ENCODE results near the gene WFDC2.

WFDC2 gene

DNA sequence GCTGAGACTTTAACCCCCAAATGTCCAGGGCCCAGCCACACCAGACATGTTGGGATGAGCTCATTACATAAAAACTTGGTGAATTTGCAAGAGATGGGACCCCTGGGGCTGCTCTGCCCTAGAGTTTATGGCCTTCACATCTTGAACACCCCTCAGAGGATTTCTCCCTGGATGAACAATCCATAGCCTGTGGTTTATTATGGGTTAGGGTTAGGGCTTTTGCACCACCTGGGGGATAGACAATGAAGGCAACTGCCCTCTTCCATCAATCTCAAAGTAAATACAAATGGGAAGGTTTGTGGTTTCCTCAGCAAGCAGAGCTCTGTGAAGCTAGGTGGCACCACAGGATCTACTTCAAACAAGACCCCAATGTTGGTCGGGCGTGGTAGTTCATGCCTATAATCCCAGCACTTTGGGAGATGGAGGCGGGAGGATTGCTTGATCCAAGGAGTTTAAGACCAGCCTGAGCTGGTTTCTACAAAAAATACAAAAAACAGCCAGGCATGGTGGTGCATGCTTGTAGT lies 28.5 kb downstream of the WFDC2 start:
- no peak for DNase-seq (ENCODE audit: low read depth in 2 of 2)

DNA sequence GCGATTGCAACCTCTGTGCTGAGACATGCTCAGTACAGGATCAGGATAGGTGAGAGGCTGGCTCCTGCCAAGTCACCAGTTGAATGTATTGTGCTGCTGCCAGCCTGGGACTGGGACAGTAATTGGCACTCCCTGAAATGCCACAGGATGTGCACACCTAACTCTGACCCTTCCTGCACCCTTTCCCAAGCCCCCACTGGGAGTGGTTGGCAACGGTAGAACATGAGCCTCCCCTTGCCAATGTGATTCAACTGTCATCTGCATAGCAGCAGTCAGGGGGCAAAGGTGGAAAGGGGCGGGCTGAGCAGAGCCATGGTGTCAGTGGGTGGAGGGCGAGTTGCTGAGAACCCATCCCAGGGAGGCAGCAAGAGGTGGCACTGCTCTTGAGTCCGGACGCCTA lies 30.5 kb downstream of the WFDC2 start:
- no peak for DNase-seq (ENCODE audit: low read depth in 2 of 2)

DNA sequence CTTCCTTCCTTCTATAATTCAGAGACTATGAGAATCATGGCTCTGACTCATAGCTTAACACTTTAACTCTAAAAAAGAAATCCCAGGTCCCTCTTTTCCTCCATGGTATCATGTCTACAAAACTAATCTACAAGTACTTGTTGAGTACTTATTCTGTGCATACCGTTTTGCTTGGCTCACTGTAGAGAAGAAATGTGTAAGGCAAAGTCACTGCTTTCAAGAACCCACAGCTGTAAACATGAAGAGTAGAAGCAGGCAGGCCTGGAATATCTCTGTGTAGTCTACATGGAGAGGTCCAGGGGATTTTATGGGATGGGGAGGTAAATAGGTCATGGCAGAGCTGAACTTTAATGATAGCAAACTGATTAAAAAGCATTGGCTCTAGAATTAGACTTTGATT lies 32.0 kb downstream of the WFDC2 start:
- DNase-seq (ENCODE audit: low read depth in 2 of 2) = no peak

DNA sequence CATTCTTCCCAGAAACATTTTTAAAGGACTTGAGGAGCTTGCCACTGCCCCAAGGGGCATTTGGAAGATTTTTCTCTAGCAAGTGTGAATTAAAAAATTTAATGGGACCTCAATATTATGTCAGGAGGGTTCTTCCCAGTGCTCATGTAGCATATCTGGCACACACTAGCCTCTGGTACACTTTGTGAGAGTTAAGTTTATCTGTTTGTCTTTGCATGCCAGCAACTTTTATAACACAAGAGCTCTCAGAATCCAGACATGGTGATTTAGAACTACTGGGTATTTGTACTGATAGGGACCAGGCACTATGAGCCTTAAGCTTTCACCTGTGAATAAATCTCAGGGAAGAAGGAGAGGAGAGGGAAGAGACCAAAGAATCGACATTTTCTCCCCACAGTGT lies 33.0 kb downstream of the WFDC2 start:
- no peak for DNase-seq (ENCODE audit: low read depth in 2 of 2)

DNA sequence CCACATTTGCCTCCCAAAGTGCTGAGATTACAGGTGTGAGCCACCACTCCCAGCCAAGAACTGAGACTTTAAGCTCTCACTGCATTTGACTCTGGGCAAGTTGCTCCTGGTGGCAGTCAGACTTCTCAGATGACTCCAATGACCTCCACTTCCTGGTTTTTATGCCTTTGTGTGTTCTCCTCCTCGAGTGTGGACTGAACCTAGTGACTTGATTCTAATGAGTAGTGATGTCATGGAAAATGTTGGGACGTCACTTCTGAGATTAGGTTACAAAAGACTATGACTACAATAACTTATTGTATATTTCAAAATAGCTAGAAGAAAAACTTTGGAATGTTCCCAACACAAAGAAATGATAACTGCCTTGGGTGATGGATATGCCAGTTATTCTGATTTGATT lies 33.9 kb downstream of the WFDC2 start:
- no peak for DNase-seq (ENCODE audit: low read depth in 2 of 2)

DNA sequence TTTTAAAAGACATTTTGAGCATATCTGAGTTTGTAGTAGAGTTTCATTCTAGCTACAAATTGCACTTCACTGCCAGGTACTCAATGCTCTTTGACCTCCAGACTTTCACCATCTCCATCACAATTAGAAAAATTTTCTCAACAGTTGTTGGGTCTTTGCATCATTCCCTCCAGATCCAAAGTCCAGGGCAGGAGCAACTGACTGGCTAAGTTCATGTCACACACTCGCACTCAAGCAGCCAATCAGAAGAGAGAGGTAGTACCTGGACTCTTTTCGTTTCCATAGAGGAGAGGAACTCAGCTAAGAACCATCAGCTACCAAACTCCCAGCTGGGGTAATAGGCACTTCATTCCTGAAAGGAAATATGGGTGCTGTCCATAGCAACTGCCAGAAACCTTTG lies 36.8 kb downstream of the WFDC2 start:
- no peak for DNase-seq (ENCODE audit: low read depth in 2 of 2)

DNA sequence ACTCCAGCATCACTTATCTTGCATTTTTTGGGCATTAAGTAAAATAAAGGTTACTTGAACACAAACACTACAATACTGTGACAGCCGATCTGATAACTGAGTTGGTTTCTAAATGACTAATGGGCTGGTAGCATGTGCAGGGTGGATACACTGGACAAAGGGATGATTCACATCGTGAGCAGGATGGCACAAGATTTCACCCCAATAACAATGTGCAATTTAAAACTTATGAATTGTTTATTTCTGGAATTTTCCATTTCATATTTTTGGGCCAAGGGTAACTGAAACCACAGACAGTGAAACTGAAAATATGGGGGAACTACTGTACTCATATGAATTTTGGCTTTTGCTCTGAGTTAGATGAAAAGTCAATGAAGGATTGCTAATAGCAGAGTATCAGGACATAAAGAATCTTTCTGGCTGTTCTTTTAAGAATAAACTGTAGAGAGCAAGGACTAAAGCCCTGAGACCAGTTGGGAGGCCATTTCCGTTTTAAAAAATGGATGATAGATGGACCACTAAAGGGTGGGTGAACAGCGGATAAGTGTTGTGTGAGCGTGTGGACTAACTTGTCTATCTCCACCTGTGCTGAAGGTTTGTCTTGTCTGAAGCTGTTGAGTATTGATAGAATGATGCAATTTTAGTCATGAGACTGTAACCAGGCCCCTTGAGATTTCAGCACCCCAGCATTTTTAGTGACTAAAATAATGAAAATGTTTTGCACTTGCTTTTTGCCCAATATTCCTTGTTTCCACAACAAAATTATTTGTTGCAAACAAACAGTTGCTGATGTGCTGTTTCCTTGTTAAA lies 37.7 kb downstream of the WFDC2 start:
- no peak for DNase-seq (ENCODE audit: low read depth in 2 of 2)

DNA sequence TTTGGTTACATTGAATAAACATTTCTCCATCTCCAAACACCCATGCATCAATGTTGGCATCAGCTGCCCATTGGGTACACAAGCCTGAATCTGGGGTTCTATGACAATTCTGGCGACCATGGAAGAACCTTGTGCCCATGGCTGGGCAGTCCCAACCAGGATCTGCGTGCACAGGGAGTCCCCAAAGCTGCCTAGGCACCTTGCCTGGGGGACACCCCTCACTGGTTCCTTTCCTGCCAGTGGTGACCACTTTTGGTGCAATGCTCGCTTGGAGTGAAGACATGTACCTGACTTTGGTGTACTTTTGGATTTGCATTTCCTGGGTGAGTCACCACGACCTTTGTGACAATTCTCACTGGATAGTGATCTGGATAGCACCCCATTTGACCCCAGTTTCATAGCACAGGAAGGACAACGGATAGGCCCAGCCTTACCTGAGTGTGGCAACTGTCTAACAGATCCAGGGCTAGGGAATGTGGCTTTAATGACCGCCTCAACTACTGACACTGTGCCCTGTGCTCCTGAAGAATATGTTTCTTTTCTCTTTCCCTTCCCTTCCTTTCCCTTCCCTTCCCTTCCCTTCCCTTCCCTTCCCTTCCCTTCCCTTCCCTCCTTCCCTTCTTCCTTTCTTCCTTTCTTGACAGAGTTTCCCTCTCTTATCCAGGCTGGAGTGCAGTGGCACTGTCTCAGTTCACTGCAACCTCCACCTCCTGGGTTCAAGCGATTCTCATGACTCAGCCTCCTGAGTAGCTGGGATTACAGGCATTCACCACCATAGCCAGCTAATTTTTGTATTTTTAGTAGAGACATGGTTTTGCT lies 38.7 kb downstream of the WFDC2 start:
- no peak for DNase-seq (ENCODE audit: low read depth in 2 of 2)

DNA sequence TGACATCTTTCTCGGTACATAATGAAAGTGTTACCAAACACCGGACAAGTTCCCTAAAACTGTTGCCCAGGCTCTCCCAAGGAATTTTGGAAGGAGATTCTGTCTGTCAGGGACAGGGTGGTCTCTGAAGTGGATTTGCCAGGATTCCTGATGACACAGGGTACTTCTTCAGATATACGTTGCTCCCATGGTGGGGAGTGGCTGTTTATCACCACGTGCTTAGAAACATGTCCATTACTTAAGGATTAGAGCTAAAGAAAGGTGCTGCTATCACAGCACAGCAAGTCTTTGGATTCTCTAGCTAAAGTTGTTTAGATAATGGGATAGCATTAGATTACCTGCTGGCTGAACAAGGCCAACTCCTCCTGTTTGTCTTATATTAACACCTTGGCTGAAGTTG lies 39.5 kb downstream of the WFDC2 start:
- DNase-seq (ENCODE audit: low read depth in 2 of 2) = no peak

DNA sequence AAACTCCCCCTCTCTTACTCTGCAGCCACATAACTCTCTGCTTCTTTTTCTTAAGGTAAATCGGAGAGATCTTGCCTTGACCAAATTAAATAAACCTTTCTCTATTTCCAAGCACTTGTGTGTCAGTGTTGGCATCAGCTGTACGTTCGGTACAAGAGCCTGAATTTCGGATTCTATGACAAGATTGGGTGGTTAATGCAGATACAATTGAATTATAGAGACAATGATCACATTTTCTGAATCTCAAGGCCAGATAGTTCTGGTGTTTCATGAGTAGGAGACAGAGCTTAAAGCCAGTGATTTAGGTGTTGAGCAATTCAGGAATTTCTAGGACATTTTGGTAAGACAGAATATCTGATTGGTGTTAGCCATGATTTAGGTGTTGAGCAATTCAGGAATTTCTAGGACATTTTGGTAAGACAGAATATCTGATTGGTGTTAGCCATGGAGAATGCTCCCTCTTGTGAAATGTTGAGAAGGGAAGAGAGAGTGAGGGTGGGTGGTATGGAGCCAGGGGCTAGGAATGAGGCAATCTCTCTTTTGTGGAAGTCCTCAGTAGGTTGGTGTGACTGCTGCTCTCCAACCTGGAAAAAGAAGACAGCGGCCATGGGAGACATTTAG lies 40.8 kb downstream of the WFDC2 start:
- no peak for DNase-seq (ENCODE audit: low read depth in 2 of 2)

DNA sequence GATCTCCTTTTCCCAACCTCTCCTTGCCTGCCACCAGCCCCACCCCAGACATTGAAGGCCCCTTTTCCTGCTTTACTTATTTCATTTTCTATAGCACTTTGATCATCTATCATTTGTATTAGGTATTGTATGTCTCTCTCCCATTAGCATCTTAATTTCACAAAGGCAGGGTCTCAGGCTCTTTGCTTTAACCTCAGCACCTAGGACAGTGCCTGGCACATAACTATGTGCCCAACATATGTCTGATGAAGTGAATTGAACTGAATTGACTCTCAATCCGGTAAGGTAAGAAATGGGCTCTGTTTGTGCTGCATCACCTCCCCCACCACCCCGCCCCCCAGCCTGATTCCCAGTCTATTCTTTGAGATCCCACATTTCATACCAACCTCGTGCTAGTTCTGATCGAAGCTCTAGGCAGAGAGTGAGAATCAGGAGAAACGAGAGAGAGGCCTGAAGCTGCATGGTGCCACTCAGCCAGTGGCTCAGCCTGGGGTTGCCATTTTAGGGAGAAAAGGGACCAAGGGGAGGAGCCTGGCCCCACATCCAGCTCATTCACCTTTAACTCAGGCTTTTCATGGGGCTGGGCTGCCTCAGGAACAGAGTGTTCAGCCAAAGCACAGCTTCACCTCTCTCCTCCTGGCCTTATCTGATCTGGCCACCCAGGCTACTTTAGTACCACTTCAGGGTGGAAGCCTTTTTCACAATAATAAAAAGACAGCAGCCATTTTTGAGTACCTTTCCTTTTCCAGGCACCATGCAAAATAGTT lies 45.8 kb downstream of the WFDC2 start, which contains the start of gene SPINT3:
Gene SPINT3 (minus strand): TSS at position 476 of the 767 bp plus-strand sequence. CDS start 14 bp downstream, at position 462.
- no peak for DNase-seq (ENCODE audit: low read depth in 2 of 2)

DNA sequence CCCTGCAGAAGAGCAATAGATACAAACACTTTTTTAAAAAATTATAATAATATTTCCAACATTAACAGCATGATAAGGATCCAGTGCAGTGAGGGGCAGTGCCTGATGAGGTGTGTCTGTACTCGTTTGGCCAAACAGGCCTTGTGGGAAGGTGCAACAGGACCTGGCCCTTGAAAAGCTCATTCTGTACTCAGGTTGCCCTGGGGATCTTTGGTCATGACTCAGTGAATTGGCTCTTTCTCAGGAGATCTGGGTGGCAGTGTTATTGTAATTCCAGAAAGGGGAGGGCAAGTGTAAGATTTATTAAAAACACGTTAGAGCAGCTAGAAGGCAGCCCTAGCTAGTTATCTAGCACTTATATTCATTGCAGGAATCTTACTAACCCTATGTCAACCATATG lies 48.7 kb downstream of the WFDC2 start:
- DNase-seq (ENCODE audit: low read depth in 2 of 2) = no peak

DNA sequence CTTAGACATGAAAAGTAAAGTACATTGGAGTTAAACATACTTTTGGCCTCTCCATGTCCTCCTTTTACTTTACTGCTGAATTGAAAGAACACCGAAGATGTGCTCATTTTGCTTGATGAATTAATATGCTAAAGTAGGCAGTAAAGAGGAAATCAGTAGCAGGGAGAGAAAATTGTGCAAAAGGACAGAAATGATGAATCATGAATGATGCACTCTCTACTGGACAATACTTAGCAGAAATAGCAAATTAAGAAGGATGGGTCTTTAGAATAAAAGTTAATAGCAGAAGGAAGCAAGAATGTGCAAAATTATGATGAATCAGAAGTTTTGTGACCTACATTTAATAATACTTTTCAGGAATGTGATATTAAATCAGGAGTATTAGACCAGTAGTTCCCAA lies 54.3 kb downstream of the WFDC2 start:
- DNase-seq (ENCODE audit: low read depth in 2 of 2) = no peak

DNA sequence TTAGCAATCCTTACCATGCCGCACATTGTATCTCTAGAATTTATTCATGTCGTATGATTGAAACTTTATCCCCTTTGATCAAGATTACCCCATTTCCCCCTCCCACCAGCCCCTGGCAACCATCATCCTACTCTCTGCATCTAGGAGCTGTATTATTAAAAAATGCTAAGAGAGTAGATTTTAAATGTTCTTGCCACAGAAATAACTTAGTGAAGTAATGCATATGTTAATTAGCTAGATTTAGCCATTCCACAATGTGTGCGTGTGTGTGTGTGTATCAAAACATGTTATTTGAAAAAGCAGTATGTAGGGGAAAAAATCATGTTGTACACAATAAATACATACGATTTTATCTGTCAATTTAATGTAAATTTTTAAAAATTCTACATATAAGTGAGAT lies 57.7 kb downstream of the WFDC2 start:
- DNase-seq (ENCODE audit: low read depth in 2 of 2) = no peak

All from fibroblast of skin of left quadriceps (primary cell).